CD14-positive monocyte (primary cell): ENCODE data around the gene ZNF726. TPM values are rescaled to one million over a fixed set of nuclear protein-coding genes. Genes with fewer than 3 reads are reported as not detected.
"Not testable (repeated sequence)": the region's sequence is repeated elsewhere in the genome, so short reads cannot be mapped to it uniquely, and the experiment has no call there.

Experiments used
- DNase-seq, 3 donors: peaks; one replicate each; pipeline ENCODE4 v3.0.0-alpha.2; 2011 to 2022
- H2AFZ ChIP-seq: 2 replicates; pipeline ENCODE4 v1.6.0; 2012; ENCODE audit warnings: mild to moderate bottlenecking, low read depth, low read length, inconsistent platforms; ENCODE audit not compliant: insufficient read depth, poor library complexity, severe bottlenecking
- H3K27ac ChIP-seq, 2 donors: 1 replicate in 1 of 2; 2 replicates in 1 of 2; pipeline ENCODE4 v1.5.1; 2012 to 2013; ENCODE audit warnings: low read length in 2 of 2, control low read depth in 1 of 2, inconsistent platforms in 1 of 2, low read depth in 1 of 2, mild to moderate bottlenecking in 1 of 2
- H3K27me3 ChIP-seq, 2 donors: one replicate each; pipeline versions ENCODE4 v1.6.0 to v1.6.1; 2011 to 2013; ENCODE audit warnings: low read length in 2 of 2; ENCODE audit not compliant: control insufficient read depth in 2 of 2, insufficient read depth in 2 of 2
- H3K36me3 ChIP-seq, 2 donors: replicated peaks in 1 of 2; 1 replicate in 1 of 2; 2 replicates in 1 of 2; pipeline versions ENCODE4 v1.5.1 to v1.6.1; 2012 to 2013; ENCODE audit warnings: low read length in 2 of 2, control low read depth in 1 of 2, inconsistent platforms in 1 of 2, mild to moderate bottlenecking in 1 of 2; ENCODE audit not compliant: insufficient read depth in 2 of 2, control insufficient read depth in 1 of 2
- H3K4me1 ChIP-seq, 2 donors: 1 replicate in 1 of 2; 2 replicates in 1 of 2; pipeline versions ENCODE4 v1.5.1 to v1.6.1; 2012 to 2013; ENCODE audit warnings: low read length in 2 of 2, control low read depth in 1 of 2, inconsistent platforms in 1 of 2, mild to moderate bottlenecking in 1 of 2, moderate library complexity in 1 of 2; ENCODE audit not compliant: insufficient read depth in 2 of 2, control insufficient read depth in 1 of 2
- H3K4me2 ChIP-seq: replicated peaks from 2 replicates; pipeline ENCODE3; 2012; ENCODE audit warnings: low read length, moderate library complexity, mild to moderate bottlenecking; ENCODE audit not compliant: poor library complexity, severe bottlenecking; ENCODE audit errors: extremely low read depth
- H3K4me3 ChIP-seq, 3 experiments: fragments of 200-600 bp in 1 of 3; sonication (generic) in 1 of 3; replicated peaks in 1 of 3; 1 replicate in 2 of 3; 2 replicates in 1 of 3; pipeline ENCODE4 v1.5.1; 2011 to 2013; ENCODE audit warnings: low read length in 3 of 3, mild to moderate bottlenecking in 3 of 3, control low read depth in 2 of 3, low read depth in 2 of 3, inconsistent platforms in 1 of 3, moderate library complexity in 1 of 3
- H3K79me2 ChIP-seq: 2 replicates; pipeline ENCODE4 v1.6.0; 2012; ENCODE audit warnings: mild to moderate bottlenecking, control low read depth, inconsistent platforms, low read length, moderate library complexity; ENCODE audit not compliant: insufficient read depth
- H3K9ac ChIP-seq: 2 replicates; pipeline ENCODE4 v1.6.0; 2017; ENCODE audit warnings: low read length, mild to moderate bottlenecking; ENCODE audit not compliant: insufficient read depth, poor library complexity, severe bottlenecking
- H3K9me3 ChIP-seq, 2 donors: replicated peaks in 1 of 2; 1 replicate in 1 of 2; 2 replicates in 1 of 2; pipeline versions ENCODE4 v1.5.1 to v1.6.1; 2012 to 2013; ENCODE audit warnings: low read length in 2 of 2, control low read depth in 1 of 2; ENCODE audit not compliant: control insufficient read depth in 1 of 2, insufficient read depth in 1 of 2
- H4K20me1 ChIP-seq: 2 replicates; pipeline ENCODE4 v1.6.0; 2012; ENCODE audit warnings: mild to moderate bottlenecking, low read length, control low read depth, moderate library complexity; ENCODE audit not compliant: insufficient read depth
- H3K27ac Mint-ChIP-seq, 7 donors: one replicate each; pipeline ENCODE4 v1.8.0; 2020; ENCODE audit warnings: mild to moderate bottlenecking in 7 of 7, mixed read lengths in 7 of 7, moderate library complexity in 6 of 7, inconsistent platforms in 2 of 7
- H3K27me3 Mint-ChIP-seq, 3 donors: one replicate each; pipeline ENCODE4 v1.8.0; 2021 to 2022; ENCODE audit warnings: low read depth in 3 of 3, mild to moderate bottlenecking in 3 of 3, mixed read lengths in 3 of 3, moderate library complexity in 3 of 3, inconsistent platforms in 1 of 3
- H3K36me3 Mint-ChIP-seq, 2 donors: one replicate each; pipeline ENCODE4 v1.8.0; 2020; ENCODE audit warnings: mixed read lengths in 2 of 2, inconsistent platforms in 1 of 2, mild to moderate bottlenecking in 1 of 2
- H3K4me1 Mint-ChIP-seq: one replicate; pipeline ENCODE4 v1.8.0; 2020; ENCODE audit warnings: mild to moderate bottlenecking, mixed read lengths
- H3K4me3 Mint-ChIP-seq, 2 donors: one replicate each; pipeline ENCODE4 v1.8.0; 2020; ENCODE audit warnings: mild to moderate bottlenecking in 2 of 2, mixed read lengths in 2 of 2, moderate library complexity in 1 of 2
- H3K9me3 Mint-ChIP-seq, 7 donors: one replicate each; pipeline ENCODE4 v1.8.0; 2020 to 2022; ENCODE audit warnings: mixed read lengths in 7 of 7, mild to moderate bottlenecking in 6 of 7, moderate library complexity in 6 of 7, inconsistent platforms in 2 of 7
- WGBS: methylation state at CpG from one replicate; pipeline ENCODE4 v1.1.5; 2013; ENCODE audit warnings: missing lambda C conversion rate; ENCODE audit not compliant: insufficient coverage; 5-methylcytosine and 5-hydroxymethylcytosine counted together
- intact Hi-C, 2 donors: fragments of 100-400 bp; cut with micrococcal nuclease; formaldehyde crosslinking; loops; one replicate each; pipeline versions ENCODE4 v1.15.0 to v1.15.1; 2023
- polyA plus RNA-seq, 3 donors: library from polyadenylated mRNA; depleted of rRNA in 1 of 3; unstranded in 2 of 3; stranded (reverse) in 1 of 3; fragments of 300-500 nt in 2 of 3; fragments of >200 nt in 1 of 3; fragmentation: Illumina TruSeq in 2 of 3; gene quantifications; 1 replicate in 2 of 3; 2 replicates in 1 of 3; pipeline ENCODE4 v1.2.3, GENCODE V29; 2012 to 2021
- TF ChIP-seq, protein P1 (sequence below): fragments of 200-600 bp; IDR thresholded peaks from one replicate; pipeline ENCODE4 v1.8.0; 2022; ENCODE audit warnings: antibody characterized with exemption, mild to moderate bottlenecking

Gene ZNF726
- polyA plus RNA-seq, 3 donors: 0.10 to 0.34 (median 0.28) TPM

- DNase-seq: no peak
- no peaks in the 10 kb centered on the region for H3K4me1 ChIP-seq
- no peak overlapping the region for H3K9ac ChIP-seq
- H3K4me2 ChIP-seq: no peak overlapping the region
- peaks cover 39 to 49% of the 10 kb centered on the region in 2 donors for H3K9me3 ChIP-seq
- Mint-ChIP-seq H3K36me3 (peaks cover 34 to 47% of the 10 kb centered on the region in 2 donors), H3K4me1 (no peaks in the 10 kb centered on the region), H3K9me3 (peaks cover 13 to 60% (median 50%) of the 10 kb centered on the region in 7 donors), H3K27ac (no peak overlapping the region), H3K27me3 (no peaks in the 10 kb centered on the region), H3K4me3 (no peak overlapping the region)
- H3K27ac ChIP-seq: no peak overlapping the region
- peaks cover 0 to 37% of the 10 kb centered on the region in 2 donors for H3K36me3 ChIP-seq
- no peak overlapping the region for H3K4me3 ChIP-seq
- H2AFZ ChIP-seq: no peak overlapping the region
- TF ChIP-seq, protein P1, sequence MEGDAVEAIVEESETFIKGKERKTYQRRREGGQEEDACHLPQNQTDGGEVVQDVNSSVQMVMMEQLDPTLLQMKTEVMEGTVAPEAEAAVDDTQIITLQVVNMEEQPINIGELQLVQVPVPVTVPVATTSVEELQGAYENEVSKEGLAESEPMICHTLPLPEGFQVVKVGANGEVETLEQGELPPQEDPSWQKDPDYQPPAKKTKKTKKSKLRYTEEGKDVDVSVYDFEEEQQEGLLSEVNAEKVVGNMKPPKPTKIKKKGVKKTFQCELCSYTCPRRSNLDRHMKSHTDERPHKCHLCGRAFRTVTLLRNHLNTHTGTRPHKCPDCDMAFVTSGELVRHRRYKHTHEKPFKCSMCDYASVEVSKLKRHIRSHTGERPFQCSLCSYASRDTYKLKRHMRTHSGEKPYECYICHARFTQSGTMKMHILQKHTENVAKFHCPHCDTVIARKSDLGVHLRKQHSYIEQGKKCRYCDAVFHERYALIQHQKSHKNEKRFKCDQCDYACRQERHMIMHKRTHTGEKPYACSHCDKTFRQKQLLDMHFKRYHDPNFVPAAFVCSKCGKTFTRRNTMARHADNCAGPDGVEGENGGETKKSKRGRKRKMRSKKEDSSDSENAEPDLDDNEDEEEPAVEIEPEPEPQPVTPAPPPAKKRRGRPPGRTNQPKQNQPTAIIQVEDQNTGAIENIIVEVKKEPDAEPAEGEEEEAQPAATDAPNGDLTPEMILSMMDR: no peak
- intact Hi-C loops: no loop called here
- H3K27me3 ChIP-seq: no peaks in the 10 kb centered on the region
- no peaks in the 10 kb centered on the region for H4K20me1 ChIP-seq
- no CpG with 5 or more reads among the region's 5 CpGs for WGBS
- H3K79me2 ChIP-seq: no peaks in the 10 kb centered on the region
Observed at GRCh38 chr19:23925285-23925684, 10.6 kb downstream of the ZNF726 start.

- no peak overlapping the region for H3K4me3 Mint-ChIP-seq
- no peaks in the 10 kb centered on the region for H3K4me1 Mint-ChIP-seq
- H3K4me1 ChIP-seq: no peaks in the 10 kb centered on the region
- H3K27me3 Mint-ChIP-seq: peaks cover 0 to 2% (median 0%) of the 10 kb centered on the region in 3 donors
- DNase-seq: no peak
- TF ChIP-seq, protein P1: no peak
- no peaks in the 10 kb centered on the region for H3K79me2 ChIP-seq
- H2AFZ ChIP-seq: no peak overlapping the region
- no peak overlapping the region for H3K4me2 ChIP-seq
- H3K36me3 ChIP-seq: peaks cover 0 to 4% of the 10 kb centered on the region in 2 donors
- no peak overlapping the region for H3K27ac ChIP-seq
- H3K4me3 ChIP-seq: no peak overlapping the region
- H3K9me3 ChIP-seq: peaks cover 22 to 65% of the 10 kb centered on the region in 2 donors
- WGBS: no CpG with 5 or more reads among the region's 1 CpG
- H3K36me3 Mint-ChIP-seq: peaks cover 6 to 14% of the 10 kb centered on the region in 2 donors
- no peak overlapping the region for H3K9ac ChIP-seq
- H4K20me1 ChIP-seq: no peaks in the 10 kb centered on the region
- intact Hi-C loops: no loop called here
- H3K27ac Mint-ChIP-seq: no peak overlapping the region
- no peaks in the 10 kb centered on the region for H3K27me3 ChIP-seq
- peaks cover 27 to 59% (median 46%) of the 10 kb centered on the region in 7 donors for H3K9me3 Mint-ChIP-seq
Observed at GRCh38 chr19:23932878-23933277, 18.2 kb downstream of the ZNF726 start.

DNA sequence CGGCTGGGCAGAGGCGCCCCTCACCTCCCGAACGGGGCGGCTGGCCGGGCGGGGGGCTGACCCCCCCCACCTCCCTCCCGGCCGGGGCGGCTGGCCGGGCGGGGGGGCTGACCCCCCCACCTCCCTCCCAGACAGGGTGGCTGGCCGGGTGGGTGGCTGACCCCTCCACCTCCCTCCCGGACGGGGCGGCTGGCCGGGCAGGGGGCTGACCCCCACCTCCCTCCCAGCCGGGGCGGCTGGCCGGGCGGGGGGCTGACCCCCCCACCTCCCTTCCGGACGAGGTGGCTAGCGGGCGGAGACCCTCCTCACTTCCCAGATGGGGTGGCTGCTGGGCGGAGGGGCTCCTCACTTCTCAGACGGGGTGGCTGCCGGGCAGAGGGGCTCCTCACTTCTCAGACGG, 22.3 kb downstream of the ZNF726 start:
- H3K36me3 ChIP-seq, DNase-seq, H3K4me3 ChIP-seq, H3K27ac ChIP-seq, H2AFZ ChIP-seq, H3K4me1 ChIP-seq, H3K79me2 ChIP-seq, H3K27ac Mint-ChIP-seq, H3K4me1 Mint-ChIP-seq, H3K9ac ChIP-seq, H3K4me3 Mint-ChIP-seq, H3K36me3 Mint-ChIP-seq, H3K4me2 ChIP-seq, H3K27me3 ChIP-seq, H3K27me3 Mint-ChIP-seq, intact Hi-C loops, H4K20me1 ChIP-seq: not testable (repeated sequence)
- 95% methylated on average over 10 of the region's 29 CpGs for WGBS
- H3K9me3 ChIP-seq: peaks cover 15 to 70% of the 10 kb centered on the region in 2 donors
- H3K9me3 Mint-ChIP-seq: peaks cover 43 to 72% (median 54%) of the 10 kb centered on the region in 7 donors
